Middle frontal gyrus (tissue), 1 donor: Measurements from ENCODE around the gene SLC49A4.
"Not testable (repeated sequence)": the region's sequence is repeated elsewhere in the genome, so short reads cannot be mapped to it uniquely, and the experiment has no call there.

Experiments
- DNase-seq: peaks from one replicate; pipeline ENCODE4 v3.0.0-alpha.2; 2015; ENCODE audit warnings: low spot score; ENCODE audit errors: extremely low spot score

SLC49A4 gene, protein sequence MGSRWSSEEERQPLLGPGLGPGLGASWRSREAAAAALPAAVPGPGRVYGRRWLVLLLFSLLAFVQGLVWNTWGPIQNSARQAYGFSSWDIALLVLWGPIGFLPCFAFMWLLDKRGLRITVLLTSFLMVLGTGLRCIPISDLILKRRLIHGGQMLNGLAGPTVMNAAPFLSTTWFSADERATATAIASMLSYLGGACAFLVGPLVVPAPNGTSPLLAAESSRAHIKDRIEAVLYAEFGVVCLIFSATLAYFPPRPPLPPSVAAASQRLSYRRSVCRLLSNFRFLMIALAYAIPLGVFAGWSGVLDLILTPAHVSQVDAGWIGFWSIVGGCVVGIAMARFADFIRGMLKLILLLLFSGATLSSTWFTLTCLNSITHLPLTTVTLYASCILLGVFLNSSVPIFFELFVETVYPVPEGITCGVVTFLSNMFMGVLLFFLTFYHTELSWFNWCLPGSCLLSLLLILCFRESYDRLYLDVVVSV

DNA sequence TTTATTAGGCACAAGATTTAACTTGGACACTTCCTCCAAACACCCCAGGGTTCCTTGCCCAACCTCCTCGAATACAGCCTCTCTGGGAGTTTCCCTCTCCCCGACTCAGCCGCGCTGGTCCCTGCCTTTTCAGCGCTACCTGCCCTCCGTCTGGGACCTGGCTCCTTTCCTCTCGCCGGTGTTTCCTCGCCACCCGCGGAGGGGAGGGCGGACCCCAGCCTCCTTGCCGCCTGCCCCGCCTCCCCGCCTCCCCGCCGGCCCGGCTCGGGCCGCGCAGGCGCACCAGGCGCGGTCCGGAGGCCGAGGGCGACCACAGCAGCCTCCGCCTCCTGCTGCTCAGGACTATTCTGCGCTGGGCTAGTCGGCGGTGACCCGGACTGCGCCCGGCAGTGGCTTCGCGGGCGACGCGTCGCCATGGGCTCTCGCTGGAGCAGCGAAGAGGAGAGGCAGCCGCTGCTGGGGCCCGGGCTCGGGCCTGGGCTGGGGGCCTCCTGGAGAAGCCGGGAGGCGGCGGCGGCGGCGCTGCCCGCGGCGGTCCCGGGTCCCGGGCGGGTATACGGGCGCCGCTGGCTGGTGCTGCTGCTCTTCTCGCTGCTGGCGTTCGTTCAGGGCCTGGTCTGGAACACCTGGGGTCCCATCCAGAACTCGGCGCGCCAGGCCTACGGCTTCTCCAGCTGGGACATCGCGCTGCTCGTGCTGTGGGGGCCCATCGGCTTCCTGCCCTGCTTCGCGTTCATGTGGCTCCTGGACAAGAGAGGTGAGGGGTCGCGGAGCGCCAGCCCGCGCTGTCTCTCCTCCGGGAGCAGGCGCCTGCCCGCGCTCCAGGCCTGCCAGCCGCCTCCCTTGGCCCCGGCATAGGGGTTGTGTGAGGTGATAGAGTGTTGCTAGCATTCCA, at the start of gene SLC49A4:
SLC49A4 (plus strand) TSS at position 291 of the 895 bp plus-strand sequence; CDS start at position 415, 124 bp downstream.
- no peak for DNase-seq

DNA sequence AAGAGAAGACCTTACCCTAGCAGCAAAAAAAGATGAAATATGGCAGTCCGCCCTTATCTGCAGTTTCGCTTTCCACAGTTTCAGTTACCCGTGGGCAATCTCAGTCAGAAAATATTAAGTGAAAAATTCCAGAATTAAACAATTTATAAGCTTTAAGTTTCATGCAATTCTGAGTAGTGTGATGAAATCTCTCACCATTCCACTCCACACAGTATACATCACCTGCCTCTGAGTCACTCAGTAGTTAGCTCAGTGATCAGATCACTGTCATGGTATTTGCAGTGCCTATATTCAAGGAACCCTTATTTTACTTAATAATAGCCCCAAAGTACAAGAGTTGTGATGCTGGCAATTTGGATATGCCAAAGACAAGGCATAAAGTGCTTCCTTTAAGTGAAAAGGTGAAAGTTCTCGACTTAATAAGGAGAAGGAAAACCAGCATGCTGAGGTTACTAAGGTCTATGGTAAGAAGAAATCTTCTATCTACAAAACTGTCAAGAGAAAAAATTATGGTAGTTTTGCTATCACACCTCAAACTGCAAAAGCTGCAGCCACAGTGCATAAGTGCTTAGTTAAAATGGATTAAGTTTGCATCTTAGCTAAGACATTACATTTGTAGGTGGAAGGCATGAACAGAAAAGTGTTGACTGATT, 49.4 kb upstream of the SLC49A4 start:
- DNase-seq: no peak

DNA sequence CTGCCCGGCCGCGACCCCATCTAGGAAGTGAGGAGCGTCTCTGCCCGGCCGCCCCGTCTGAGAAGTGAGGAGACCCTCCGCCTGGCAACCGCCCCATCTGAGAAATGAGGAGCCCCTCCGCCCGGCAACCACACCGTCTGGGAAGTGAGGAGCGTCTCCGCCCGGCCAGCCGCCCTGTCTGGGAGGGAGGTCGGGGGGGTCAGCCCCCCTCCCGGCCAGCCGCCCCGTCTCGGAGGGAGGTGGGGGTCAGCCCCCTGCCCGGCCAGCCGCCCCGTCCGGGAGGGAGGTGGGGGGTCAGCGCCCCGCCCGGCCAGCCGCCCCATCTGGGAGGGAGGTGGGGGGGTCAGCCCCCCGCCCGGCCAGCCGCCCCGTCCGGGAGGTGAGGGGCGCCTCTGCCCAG, 47.6 kb upstream of the SLC49A4 start:
- DNase-seq: not testable (repeated sequence)

DNA sequence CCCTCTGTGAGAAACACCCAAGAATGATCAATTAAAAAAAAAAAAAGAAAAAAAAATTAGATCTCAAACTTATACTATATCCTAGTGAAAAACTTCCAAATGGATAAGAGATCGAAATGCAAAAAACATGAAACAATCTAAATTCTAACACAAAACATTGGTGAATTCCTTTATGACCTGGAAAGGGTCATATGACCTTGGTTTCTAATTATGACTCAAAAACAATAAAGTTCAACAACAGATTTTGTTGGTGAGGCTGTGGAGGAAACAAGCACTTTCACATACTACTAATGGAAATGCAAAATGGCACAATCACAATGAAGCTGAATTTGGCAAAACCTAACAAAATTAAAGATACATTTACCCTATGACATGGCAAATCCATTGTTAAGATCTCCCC, 46.5 kb upstream of the SLC49A4 start:
- no peak for DNase-seq

DNA sequence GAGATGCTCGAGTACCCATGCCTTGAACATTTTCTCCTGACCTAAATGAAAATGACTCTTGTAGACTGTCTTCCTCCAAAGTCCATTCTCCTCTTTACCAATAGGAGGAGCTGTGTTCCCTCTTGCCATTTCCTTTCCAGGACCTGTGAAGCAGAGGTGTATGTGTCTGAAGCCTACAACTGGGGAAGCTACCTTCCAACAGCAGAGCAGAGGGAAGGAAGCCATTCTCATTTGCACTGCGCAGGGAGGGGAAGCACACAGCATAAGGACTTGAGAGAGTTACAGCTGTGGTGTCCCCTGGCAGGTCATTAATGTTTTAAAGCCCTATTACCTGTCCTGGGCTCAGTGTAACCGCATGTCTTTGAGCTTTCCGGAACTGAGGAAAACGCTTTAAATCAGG, 39.9 kb upstream of the SLC49A4 start:
- no peak for DNase-seq

DNA sequence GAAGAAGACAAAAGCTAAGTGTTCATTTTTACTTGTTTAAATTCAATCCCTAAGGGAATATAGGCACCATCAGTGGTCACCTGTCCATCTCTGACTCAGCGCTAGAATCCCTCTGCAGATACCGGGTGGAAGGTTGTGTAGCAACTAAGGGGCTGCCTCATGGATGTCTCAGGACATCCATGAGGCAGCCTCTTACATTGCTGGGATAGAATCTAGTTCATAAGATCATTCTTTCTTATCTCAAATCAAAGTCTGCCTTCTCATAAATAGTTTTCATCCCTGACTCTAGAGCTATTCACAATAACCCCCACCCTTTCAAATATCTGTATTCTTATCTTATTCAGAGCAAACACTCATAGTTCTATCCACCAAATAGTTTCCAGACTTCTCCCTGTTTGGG, 39.4 kb upstream of the SLC49A4 start:
- no peak for DNase-seq

DNA sequence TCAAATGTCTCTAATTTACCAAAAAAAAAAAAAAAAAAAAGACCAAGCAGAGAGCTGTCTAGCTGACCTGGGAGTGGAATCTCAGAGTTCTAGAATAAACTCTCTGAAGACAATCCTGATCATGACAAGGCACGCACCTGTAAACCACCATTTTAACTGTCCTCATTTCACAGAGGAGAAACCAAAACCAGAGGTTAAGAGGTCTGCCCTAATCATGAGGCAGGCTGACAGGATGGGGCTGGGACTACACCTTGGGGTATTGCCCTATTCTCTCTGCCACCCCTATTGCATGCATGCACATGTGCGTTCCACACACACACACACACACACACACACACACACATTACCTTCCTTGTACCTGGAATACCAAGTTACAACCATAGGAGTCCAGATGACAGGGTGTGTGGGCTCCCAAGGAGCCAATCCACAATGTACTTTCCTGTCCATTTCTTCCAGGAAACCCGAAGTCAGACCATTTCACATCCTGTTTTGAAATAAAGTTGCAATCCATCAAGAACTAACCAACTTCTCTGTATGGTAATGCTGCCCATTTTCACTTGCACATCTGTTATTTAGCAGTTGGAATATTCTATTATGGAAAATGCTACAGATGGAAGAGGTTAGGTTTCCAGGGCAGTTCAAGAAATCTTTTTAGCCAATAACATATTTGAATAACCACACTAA, 35.9 kb upstream of the SLC49A4 start:
- DNase-seq: no peak

DNA sequence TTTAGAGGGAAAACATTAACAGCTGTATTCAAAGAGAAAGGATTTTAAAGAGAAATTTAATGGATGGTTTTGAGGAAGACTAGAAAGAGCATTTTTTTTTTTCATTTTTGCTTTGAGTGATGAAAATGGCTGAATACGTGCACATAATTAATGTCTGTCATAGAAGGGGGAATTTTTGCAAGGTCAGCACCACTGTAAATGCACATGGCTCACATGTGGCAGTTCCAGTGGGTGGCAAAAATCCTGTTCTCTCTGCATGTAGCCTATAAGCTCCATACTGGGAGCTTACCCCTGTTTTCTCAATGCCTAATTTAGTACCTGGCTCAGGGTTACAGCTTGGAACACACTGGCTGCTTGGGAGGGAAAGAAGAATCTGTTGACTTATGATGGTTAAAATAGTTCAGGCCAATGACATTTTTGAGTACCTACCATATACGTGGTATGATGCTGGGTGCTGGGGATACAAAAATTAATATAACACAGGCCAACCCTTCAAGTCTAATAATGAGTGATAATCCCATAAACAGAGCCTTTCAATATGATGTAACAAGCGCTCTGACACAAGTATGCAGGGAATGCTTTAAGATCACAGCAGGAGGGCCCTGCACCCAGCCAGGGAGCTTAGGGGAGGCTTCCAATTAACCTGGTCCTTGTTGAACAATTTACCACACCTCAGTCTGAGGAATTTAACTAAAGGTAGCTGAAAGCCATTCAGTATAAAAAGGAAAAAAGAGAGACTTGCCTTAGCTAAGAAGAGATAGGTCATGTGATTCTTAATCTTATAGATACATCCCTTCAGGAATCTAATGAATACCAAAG, 34.2 kb upstream of the SLC49A4 start:
- no peak for DNase-seq

DNA sequence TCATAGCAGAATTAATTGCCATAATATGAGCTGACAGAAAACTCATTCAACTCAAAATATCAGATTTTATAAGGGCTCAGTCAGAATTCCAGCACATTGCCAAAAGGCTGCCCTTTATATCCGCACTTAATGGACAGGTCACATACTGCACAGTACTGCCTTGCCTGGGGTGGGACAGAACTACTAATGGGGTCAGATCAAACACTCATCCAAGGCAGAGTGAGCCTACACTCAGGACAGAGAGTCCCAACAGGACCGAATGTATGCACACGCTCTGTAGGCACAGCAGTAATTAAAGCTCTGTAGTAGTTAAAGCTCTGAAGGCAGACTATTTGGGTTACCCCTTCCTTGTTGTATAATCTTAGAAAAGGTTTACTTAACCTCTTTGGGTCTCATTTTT, 28.4 kb upstream of the SLC49A4 start:
- no peak for DNase-seq

DNA sequence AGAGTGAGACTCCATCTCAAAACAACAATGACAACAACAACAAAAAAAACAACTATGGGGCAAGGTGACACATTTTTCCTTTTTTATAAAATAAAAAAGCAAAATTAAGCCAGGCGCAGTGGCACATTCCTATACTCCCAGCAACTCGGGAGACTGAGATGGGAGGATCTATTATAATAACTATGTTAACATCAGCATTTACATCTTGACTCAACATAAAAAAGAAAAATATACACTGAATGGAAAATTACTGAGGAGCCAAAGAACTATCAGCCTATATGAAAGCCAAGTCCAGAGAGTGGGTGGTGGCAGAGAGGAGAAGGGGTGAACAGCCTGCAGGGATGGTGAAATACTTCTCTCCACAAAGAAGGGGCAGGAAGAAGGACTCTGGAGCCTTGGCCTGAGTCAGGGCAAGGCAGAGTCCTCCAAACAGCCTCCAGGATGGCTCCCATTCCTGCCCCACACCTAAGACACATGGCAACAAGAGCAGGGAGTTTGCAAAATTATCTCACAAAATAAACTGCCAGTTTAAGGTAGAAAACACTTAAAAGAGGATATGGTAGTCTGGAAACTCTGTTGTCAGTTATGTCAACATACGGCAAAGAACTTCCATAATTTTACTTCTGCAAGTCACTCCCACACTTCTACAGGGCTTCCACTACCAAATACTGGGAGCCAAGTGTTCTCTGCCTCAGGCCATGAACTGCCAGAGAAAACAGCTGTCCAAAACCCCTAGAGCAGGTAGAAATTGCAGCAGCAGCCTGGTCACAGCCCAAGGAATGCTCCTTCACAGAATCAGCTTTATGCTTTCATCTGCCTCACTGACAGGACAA, 27.1 kb upstream of the SLC49A4 start:
- no peak for DNase-seq

DNA sequence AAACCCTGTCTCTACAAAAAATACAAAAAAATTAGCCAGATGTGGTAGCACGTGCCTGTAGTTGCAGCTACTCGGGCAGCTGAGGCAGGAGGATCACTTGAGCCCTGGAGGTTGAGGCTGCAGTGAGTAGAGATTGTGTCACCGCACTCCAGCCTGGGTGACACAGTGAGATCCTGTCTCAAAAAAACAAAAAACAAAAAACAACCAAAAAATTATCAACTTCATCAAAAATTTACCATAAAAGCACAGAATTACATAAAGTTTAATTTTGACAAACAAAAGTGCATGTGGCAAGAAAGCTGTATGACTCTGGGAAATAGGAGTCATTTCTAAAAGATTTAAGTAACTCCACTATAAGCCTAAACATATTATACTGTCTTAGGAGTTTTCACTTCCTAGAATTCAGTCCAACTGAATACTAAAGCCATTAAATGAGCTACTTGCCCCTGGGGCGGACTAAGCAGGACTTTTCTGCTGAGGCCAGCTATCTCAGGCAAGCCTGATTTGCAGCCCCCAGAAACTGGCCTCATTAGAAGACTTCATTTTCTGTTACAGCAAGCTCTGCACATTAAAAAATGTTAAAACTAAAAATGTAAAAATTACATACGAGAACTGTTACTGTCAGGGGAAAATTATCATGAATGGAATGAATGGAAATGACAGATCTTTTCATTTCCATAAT, 24.2 kb upstream of the SLC49A4 start:
- no peak for DNase-seq

DNA sequence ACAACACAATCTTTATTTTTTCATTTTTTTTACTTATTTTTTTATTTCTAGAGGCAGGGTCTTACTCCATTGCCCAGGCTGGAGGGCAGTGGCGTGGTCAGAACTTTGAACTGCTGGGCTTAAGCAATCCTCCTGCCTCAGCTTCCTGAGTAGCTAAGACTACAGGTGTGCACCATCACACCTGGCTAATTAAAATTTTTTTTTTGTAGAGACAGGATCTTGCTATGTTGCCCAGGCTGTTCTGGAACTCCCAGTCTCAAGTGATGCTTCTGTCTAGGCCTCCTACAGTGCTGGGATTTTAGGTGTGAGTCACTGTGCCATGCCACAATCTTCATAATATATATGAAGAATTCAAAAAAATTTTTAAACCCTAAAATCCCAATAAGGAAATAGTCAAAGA, 22.0 kb upstream of the SLC49A4 start:
- no peak for DNase-seq

DNA sequence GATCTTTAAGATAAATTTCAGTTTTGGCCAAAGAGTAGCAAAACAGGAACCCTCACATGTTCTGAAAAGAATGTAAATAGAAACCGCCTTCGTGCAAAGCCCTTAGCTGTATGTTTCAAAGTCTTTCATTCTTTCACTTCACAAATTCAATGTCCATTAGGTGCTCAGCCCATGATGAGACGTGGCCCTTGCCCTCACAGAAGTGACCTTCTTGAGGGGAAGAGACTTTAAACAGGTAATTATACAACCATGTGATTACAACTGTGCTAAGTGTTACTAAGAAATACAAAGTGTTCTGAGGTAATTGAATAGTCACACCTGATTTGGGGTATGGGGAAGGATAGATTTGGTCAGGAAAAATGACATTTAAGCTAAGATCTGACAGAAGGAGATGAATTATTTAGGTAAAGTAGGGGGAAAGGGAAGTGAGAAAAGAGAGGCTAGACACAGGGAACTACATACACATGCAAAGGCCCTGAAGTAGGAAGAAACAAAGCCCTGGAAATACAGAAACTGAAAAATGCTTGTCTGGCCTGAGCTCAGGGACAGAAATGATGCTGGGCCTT, 20.8 kb upstream of the SLC49A4 start:
- no peak for DNase-seq

DNA sequence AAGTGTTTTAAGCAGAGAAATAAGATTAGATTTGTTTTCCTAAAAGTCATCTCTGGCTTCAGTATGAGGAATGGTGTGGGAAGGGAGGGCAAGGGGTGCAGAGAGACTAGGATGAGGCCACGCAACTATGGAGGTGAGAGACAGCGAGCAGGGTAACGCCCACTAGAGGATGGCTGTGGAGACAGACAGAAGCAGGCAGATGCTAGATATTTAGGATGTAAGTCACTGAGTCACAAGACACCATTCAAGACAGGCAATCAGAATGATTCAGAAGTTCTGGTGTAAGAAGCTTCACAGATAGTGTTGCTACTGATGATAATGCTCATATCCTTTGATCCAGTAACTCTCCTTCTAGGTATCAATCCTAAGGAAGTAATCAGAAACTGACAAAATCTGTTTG, 20.3 kb upstream of the SLC49A4 start:
- DNase-seq: no peak

DNA sequence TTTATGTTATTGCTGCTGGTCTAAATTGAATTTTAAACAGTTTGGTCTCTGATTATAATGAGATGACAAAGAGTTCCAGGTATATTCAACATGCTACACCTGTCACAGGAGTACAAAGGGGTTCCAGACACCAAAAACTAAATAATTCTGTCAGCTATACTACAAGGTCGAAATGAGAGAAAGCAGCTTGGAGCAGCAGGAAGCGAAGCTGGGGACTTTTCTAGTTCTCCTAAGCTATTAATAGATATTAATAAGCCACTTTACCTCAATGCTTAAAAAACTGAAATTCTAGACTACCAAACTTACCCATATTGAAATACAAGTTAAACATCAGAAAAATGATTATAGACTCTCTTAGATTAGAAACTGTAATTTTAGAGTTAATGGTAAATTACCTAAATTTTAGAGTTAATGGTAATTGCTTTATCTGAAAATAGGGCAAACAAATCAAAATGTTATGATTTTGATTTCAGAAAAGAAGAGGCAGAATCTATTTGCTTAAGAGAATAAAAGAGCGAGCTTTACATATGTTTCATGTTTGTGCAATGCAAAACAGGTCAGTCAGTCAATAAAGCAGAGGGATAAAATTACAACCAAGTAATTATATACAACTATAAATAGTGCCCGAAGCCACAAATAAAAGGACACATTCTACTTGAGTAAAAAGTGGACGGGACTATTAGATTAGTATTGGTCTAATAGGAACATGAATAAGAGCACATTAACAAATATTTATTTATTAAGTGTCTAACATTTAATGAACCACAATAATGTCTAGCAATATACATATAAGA, 18.0 kb upstream of the SLC49A4 start:
- DNase-seq: no peak

DNA sequence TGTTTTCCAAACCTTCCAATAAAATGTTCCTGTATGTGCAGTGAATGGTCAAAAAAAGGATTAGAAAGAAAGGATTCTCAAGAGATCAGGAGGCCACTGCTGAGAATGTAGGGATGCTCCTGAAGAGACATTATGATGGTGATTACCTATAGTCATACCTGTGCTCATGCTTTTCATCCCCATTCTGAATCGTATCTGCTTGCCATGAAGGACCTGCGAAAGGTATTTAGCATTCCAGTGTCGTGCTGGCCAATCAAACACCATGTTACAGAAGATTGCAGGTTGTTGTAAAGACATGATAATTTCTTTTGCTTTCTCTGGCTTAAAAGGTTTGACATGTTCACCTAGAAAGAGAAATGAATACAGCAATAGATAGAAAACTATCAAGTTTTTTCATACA, 17.3 kb upstream of the SLC49A4 start:
- no peak for DNase-seq

DNA sequence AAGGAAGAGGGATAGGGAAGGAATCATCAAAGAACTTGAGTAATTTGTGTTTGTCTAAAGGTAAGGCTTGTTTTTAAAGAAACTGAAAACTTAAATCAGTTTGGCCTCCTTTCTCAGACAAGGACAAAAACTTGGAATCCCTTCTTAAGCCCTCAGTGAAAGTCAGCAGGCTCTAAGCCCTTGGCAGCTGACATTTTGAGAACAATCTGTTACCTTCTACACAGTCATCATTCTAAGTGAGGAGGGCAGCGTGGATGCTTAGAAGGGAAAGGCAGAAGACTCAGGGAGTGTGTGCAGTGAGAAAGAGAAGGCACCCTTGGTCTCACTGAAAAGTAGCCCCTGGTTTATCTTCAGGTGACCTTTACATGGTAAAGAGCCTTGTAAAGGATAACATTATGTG, 12.1 kb upstream of the SLC49A4 start:
- no peak for DNase-seq

DNA sequence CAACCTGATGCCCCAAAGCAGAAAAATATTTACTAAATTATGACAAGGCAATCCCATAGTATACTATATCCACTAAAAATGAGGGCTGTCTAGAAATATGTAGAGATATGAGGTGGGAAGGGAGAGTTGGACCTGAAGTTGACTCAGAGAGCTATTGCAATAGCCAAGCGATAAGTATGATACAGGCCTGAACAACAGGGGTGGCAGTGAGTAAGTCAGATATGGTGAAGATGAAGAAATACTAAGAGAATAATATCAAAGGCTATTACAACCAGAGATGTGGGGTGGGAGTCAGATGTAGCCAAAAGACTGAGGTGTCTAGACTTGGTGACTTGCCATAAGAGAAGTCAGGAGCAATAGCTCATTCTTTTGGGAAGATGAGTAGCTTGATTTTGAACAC, 10.4 kb upstream of the SLC49A4 start:
- no peak for DNase-seq
